Astrocyte (in vitro differentiated cells and primary cell): Measurements from ENCODE around the gene PAPOLB. TPM values are rescaled to one million over a fixed set of nuclear protein-coding genes. Genes with fewer than 3 reads are reported as not detected.

ENCODE experiments used
- DNase-seq: peaks from one replicate; pipeline ENCODE4 v3.0.0-alpha.2; 2010; ENCODE audit warnings: low read depth
- FAIRE-seq: peaks from 2 replicates; lab custom pipeline; 2011; peaks lifted over from hg19 to GRCh38; lab: Jason Lieb, UNC
- H2AFZ ChIP-seq: 2 replicates; pipeline ENCODE4 v1.6.0; 2012; ENCODE audit warnings: low read depth, low read length, inconsistent platforms
- H3K27ac ChIP-seq: 2 replicates; pipeline ENCODE4 v1.5.1; 2011; ENCODE audit warnings: low read depth, low read length, inconsistent platforms
- H3K27me3 ChIP-seq: 2 replicates; pipeline ENCODE4 v1.6.0; 2011; ENCODE audit warnings: low read length, inconsistent platforms; ENCODE audit not compliant: insufficient read depth
- H3K36me3 ChIP-seq: 2 replicates; pipeline ENCODE4 v1.5.1; 2011; ENCODE audit warnings: low read length, inconsistent platforms; ENCODE audit not compliant: insufficient read depth
- H3K4me1 ChIP-seq: 2 replicates; pipeline ENCODE4 v1.5.1; 2011; ENCODE audit warnings: low read length, inconsistent platforms; ENCODE audit not compliant: insufficient read depth
- H3K4me2 ChIP-seq: 2 replicates; pipeline ENCODE4 v1.6.0; 2012; ENCODE audit warnings: low read length, inconsistent platforms
- H3K4me3 ChIP-seq: 2 replicates; pipeline ENCODE4 v1.5.1; 2011; ENCODE audit warnings: low read depth, mild to moderate bottlenecking, low read length, inconsistent platforms; ENCODE audit not compliant: insufficient read depth
- H3K79me2 ChIP-seq: 2 replicates; pipeline ENCODE4 v1.6.0; 2012; ENCODE audit warnings: mild to moderate bottlenecking, low read length, inconsistent platforms; ENCODE audit not compliant: insufficient read depth
- H3K9ac ChIP-seq: 2 replicates; pipeline ENCODE4 v1.6.0; 2012; ENCODE audit warnings: mild to moderate bottlenecking, low read length, inconsistent platforms
- H3K9me3 ChIP-seq: 2 replicates; pipeline ENCODE4 v1.5.1; 2012; ENCODE audit warnings: low read depth, mild to moderate bottlenecking, low read length, inconsistent platforms; ENCODE audit not compliant: insufficient read depth
- H4K20me1 ChIP-seq: 2 replicates; pipeline ENCODE4 v1.6.0; 2012; ENCODE audit warnings: low read length, inconsistent platforms; ENCODE audit not compliant: insufficient read depth
- H3K27ac Mint-ChIP-seq: one replicate; pipeline ENCODE4 v1.8.0; 2021; ENCODE audit warnings: mild to moderate bottlenecking, mixed read lengths; ENCODE audit not compliant: unreplicated experiment
- H3K27me3 Mint-ChIP-seq: one replicate; pipeline ENCODE4 v1.8.0; 2021; ENCODE audit warnings: low read depth, mixed read lengths; ENCODE audit not compliant: unreplicated experiment
- H3K36me3 Mint-ChIP-seq: one replicate; pipeline ENCODE4 v1.8.0; 2021; ENCODE audit warnings: low read depth, mixed read lengths; ENCODE audit not compliant: unreplicated experiment
- H3K4me1 Mint-ChIP-seq: one replicate; pipeline ENCODE4 v1.8.0; 2021; ENCODE audit warnings: low read depth, mixed read lengths; ENCODE audit not compliant: unreplicated experiment
- H3K4me3 Mint-ChIP-seq: one replicate; pipeline ENCODE4 v1.8.0; 2021; ENCODE audit warnings: mild to moderate bottlenecking, moderate library complexity, mixed read lengths; ENCODE audit not compliant: unreplicated experiment
- H3K9me3 Mint-ChIP-seq: one replicate; pipeline ENCODE4 v1.8.0; 2021; ENCODE audit warnings: mild to moderate bottlenecking, mixed read lengths; ENCODE audit not compliant: unreplicated experiment
- EZH2 ChIP-seq: IDR thresholded peaks from 2 replicates; pipeline ENCODE4 v1.6.1; 2012; ENCODE audit warnings: mild to moderate bottlenecking, low read length, inconsistent platforms; ENCODE audit not compliant: insufficient read depth
- total RNA-seq: library from RNA; stranded (reverse); gene quantifications from 2 replicates; pipeline ENCODE4 v1.2.1, GENCODE V29; 2021
- TF ChIP-seq, protein P1 (sequence below): IDR thresholded peaks from 2 replicates; pipeline ENCODE4 v1.5.1; 2011; ENCODE audit warnings: low read depth, mild to moderate bottlenecking, inconsistent platforms, low read length, moderate library complexity; ENCODE audit not compliant: insufficient read depth

PAPOLB gene
- total RNA-seq, 1 donor from 2014 or later: not detected

DNA sequence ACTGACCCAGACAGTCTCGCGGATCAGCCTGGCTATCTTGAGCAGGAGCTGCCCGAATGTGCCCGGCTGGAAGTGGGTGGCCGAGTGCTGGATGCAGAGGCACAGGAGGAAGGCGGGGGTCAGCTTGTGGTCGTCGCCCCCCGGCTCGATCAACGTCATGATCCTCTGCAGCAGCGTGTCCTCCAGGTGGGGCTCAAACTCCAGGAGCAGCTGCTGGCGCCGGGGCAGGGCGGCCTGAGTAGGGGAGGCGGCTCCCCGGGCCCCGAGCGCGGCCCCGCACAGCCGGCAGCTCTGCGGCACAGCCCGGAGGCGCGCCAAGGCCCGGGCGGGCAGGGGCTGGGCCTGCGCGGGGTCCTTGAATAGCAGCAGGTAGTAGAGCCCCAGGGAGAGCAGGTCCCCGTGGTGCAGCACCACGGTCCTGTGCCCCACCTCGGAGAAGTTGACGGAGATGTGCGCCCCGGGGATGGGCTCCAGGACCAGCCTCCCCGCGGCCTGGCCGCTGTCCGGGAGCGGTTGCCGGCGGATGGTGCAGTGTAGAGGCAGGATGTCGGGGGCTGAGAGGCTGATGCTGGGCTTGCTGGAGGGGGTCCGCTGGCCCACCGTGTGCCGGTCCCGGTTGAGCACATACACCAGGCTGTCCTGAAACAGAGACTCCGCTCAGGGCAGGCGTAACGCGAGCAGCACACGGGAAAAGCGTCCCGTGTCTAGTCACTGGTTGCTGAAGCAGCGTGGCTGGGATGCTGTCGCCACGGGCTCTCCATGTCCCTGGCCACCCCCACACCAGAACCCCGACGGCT is 27.0 kb downstream of the PAPOLB start:
- DNase-seq (no peak), FAIRE-seq (no peak)
- no peak overlapping the region for H3K4me3 Mint-ChIP-seq
- H3K9ac ChIP-seq: no peak overlapping the region
- no peaks in the 10 kb centered on the region for H4K20me1 ChIP-seq
- no peak overlapping the region for H3K4me2 ChIP-seq
- H3K36me3 ChIP-seq: no peaks in the 10 kb centered on the region
- H3K4me1 Mint-ChIP-seq: peaks cover 6% of the 10 kb centered on the region
- peaks cover 17% of the 10 kb centered on the region for H3K27me3 Mint-ChIP-seq
- no peaks in the 10 kb centered on the region for H3K27me3 ChIP-seq
- H2AFZ ChIP-seq: no peak overlapping the region
- H3K4me3 ChIP-seq: no peak overlapping the region
- TF ChIP-seq, protein P1, sequence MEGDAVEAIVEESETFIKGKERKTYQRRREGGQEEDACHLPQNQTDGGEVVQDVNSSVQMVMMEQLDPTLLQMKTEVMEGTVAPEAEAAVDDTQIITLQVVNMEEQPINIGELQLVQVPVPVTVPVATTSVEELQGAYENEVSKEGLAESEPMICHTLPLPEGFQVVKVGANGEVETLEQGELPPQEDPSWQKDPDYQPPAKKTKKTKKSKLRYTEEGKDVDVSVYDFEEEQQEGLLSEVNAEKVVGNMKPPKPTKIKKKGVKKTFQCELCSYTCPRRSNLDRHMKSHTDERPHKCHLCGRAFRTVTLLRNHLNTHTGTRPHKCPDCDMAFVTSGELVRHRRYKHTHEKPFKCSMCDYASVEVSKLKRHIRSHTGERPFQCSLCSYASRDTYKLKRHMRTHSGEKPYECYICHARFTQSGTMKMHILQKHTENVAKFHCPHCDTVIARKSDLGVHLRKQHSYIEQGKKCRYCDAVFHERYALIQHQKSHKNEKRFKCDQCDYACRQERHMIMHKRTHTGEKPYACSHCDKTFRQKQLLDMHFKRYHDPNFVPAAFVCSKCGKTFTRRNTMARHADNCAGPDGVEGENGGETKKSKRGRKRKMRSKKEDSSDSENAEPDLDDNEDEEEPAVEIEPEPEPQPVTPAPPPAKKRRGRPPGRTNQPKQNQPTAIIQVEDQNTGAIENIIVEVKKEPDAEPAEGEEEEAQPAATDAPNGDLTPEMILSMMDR: no peak
- TF ChIP-seq EZH2: no peak
- no peak overlapping the region for H3K27ac ChIP-seq
- H3K9me3 Mint-ChIP-seq: no peaks in the 10 kb centered on the region
- H3K79me2 ChIP-seq: no peaks in the 10 kb centered on the region
- no peak overlapping the region for H3K27ac Mint-ChIP-seq
- H3K4me1 ChIP-seq: no peaks in the 10 kb centered on the region
- H3K36me3 Mint-ChIP-seq: no peaks in the 10 kb centered on the region
- no peaks in the 10 kb centered on the region for H3K9me3 ChIP-seq

DNA sequence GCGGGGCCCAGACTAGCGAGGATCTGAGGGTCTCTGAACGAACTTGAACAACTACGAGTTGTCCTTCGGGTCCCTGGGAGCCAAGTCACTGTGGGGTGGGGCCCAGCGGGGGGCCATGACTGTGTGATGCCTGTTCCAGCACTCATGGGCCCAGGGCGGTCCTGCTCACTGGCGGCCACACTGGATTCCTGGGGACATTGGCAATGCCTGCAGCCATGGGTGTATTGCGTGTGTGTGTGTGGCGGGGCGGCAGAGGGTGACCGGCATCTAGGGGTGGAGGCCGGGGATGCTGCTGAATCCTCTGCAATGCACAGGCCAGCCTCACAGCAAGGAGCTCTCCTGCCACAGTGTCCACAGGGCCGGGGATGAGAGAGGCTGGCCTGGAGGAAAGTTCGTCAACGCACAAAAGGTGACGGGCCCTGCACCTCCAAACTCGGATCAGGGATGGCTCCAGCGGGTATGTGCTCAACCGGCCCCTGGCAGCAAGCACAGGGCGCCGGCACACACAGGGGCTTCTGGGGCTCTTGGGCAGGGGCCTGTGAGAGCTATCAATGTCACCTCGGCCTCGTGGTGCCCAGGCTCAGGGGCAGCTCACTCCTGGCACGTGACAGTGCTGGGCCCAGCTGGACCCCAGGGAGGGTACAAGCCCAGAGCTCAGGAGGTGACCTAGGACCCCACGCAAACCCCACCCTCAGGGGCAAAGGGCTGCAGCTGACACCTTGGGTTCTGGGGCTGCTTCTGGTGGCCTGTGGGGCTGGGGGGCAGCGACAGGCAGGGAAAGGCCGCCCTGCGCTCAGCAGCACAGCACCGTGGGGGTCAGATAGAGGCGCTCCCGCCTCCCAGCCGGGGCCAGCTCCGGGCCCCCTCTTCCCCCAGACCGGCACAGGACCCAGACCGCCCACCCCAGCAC is 27.9 kb downstream of the PAPOLB start:
- Histone ChIP-seq H3K36me3 (no peaks in the 10 kb centered on the region), H3K4me3 (no peak overlapping the region), H3K9me3 (no peaks in the 10 kb centered on the region), H2AFZ (no peak overlapping the region), H3K9ac (no peak overlapping the region), H3K4me1 (no peaks in the 10 kb centered on the region), H3K79me2 (no peaks in the 10 kb centered on the region), H3K4me2 (no peak overlapping the region), H4K20me1 (no peaks in the 10 kb centered on the region), H3K27ac (no peak overlapping the region), H3K27me3 (no peaks in the 10 kb centered on the region)
- peaks cover 17% of the 10 kb centered on the region for H3K27me3 Mint-ChIP-seq
- FAIRE-seq (no peak), DNase-seq (no peak)
- TF ChIP-seq EZH2: no peak
- TF ChIP-seq, protein P1: no peak
- no peaks in the 10 kb centered on the region for H3K36me3 Mint-ChIP-seq
- H3K4me3 Mint-ChIP-seq: no peak overlapping the region
- H3K9me3 Mint-ChIP-seq: no peaks in the 10 kb centered on the region
- H3K4me1 Mint-ChIP-seq: peaks cover 6% of the 10 kb centered on the region
- no peak overlapping the region for H3K27ac Mint-ChIP-seq
